Suprapubic skin (tissue), 3 donors: ENCODE results near the gene ASB9.

Source experiments
- CTCF ChIP-seq, 2 donors: fragments of 200-600 bp in 1 of 2; fragments of 450-650 bp in 1 of 2; sonication (generic) in 1 of 2; IDR thresholded peaks; one replicate each; pipeline ENCODE4 v1.5.1; 2016 to 2019; ENCODE audit warnings: antibody characterized with exemption in 2 of 2, mild to moderate bottlenecking in 1 of 2, moderate library complexity in 1 of 2
- EP300 ChIP-seq: sonication (generic); formaldehyde crosslinking; IDR thresholded peaks from one replicate; pipeline ENCODE4 v1.6.1; 2017; ENCODE audit warnings: antibody characterized with exemption
- POLR2A ChIP-seq, 2 donors: fragments of 450-650 bp; IDR thresholded peaks; one replicate each; pipeline ENCODE4 v1.6.1; 2017; ENCODE audit warnings: antibody characterized with exemption in 2 of 2, mild to moderate bottlenecking in 2 of 2, moderate library complexity in 2 of 2

GRCh38 chrX:15203694-15204093, 66.2 kb downstream of the ASB9 start:
- TF ChIP-seq POLR2A (IDR thresholded peaks at IDR 0.05), result no peak
- TF ChIP-seq CTCF (IDR thresholded peaks at IDR 0.05), result no peak
- no peak for TF ChIP-seq EP300
